ENCODE data around the gene ZSWIM9.

DNA sequence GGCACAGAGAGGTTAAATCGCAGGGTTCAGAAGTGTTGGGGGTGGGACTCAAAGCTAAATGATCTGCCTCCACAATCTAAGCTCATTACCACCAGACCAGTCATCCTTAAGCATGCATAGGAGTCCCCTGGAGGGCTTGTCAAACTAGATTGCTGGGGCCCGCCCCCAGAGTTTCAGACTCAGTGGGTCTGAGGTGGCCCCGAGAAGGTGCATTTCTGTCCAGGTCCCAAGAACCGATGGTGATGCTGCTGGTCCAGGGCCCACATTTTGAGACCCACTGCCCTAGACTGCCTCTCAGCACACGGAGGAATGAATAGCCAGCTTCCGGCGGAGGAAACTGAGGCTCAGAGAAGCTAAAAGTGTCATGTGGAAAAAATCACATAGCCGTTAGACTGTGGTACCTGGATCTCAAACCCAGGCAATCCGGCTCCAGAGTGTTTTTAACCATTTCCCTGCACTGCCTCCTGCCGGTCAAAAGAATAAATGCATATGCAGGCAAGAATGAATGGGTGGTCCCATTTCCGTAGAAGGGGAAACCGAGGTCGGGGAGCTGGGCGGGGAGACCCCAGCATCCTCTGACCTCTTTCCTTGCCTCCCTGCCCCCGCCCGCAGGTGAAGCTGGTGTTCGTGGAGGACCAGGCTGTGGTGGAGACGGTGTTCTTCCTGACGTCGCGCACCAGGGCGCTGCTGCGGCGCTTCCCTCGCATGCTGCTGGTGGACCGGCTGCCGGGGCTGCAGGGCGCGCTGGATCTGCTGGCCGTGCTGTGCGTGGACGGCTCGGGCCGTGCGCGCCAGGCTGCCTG lies 23.8 kb downstream of the ZSWIM9 start:
- TF ChIP-seq, protein P1, sequence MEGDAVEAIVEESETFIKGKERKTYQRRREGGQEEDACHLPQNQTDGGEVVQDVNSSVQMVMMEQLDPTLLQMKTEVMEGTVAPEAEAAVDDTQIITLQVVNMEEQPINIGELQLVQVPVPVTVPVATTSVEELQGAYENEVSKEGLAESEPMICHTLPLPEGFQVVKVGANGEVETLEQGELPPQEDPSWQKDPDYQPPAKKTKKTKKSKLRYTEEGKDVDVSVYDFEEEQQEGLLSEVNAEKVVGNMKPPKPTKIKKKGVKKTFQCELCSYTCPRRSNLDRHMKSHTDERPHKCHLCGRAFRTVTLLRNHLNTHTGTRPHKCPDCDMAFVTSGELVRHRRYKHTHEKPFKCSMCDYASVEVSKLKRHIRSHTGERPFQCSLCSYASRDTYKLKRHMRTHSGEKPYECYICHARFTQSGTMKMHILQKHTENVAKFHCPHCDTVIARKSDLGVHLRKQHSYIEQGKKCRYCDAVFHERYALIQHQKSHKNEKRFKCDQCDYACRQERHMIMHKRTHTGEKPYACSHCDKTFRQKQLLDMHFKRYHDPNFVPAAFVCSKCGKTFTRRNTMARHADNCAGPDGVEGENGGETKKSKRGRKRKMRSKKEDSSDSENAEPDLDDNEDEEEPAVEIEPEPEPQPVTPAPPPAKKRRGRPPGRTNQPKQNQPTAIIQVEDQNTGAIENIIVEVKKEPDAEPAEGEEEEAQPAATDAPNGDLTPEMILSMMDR (IDR thresholded peaks at IDR 0.05; ENCODE audit: poor library complexity), result peak; percentile 47
- TF ChIP-seq EZH2 (IDR thresholded peaks at IDR 0.05; ENCODE audit: borderline replicate concordance) (no peak), EZH2phosphoT487 (IDR thresholded peaks at IDR 0.05; ENCODE audit: low read depth, severe bottlenecking, unreplicated experiment) (no peak)
